ENCODE measurements around the gene PDE5A.

Gene PDE5A

GRCh38 chr4:119655111-119655837 is 26.7 kb upstream of the PDE5A start:
- H3K27me3 ChIP-seq (replicated peaks; ENCODE audit: insufficient read depth, low read length), result no peaks in the 10 kb centered on the region
- no peak overlapping the region for H3K27ac ChIP-seq (ENCODE audit: low read length)
- no peaks in the 10 kb centered on the region for H3K36me3 ChIP-seq (replicated peaks; ENCODE audit: insufficient read depth, low read length)
- no peak for TF ChIP-seq EZH2 (optimal IDR thresholded peaks at IDR 0.05; ENCODE audit: low read depth, low read length)
- no peak for TF ChIP-seq EZH2phosphoT487 (IDR thresholded peaks at IDR 0.05; ENCODE audit: low read length)
- TF ChIP-seq, protein P1, sequence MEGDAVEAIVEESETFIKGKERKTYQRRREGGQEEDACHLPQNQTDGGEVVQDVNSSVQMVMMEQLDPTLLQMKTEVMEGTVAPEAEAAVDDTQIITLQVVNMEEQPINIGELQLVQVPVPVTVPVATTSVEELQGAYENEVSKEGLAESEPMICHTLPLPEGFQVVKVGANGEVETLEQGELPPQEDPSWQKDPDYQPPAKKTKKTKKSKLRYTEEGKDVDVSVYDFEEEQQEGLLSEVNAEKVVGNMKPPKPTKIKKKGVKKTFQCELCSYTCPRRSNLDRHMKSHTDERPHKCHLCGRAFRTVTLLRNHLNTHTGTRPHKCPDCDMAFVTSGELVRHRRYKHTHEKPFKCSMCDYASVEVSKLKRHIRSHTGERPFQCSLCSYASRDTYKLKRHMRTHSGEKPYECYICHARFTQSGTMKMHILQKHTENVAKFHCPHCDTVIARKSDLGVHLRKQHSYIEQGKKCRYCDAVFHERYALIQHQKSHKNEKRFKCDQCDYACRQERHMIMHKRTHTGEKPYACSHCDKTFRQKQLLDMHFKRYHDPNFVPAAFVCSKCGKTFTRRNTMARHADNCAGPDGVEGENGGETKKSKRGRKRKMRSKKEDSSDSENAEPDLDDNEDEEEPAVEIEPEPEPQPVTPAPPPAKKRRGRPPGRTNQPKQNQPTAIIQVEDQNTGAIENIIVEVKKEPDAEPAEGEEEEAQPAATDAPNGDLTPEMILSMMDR (IDR thresholded peaks at IDR 0.05; ENCODE audit: low read length), result no peak
- no peaks in the 10 kb centered on the region for H3K4me1 ChIP-seq (ENCODE audit: low read length)
- H4K20me1 ChIP-seq (ENCODE audit: insufficient read depth, low read length), result no peaks in the 10 kb centered on the region
- no peak overlapping the region for H3K4me2 ChIP-seq (ENCODE audit: low read depth, low read length)
- H3F3A ChIP-seq (ENCODE audit: insufficient read depth, low read length), result no peaks in the 10 kb centered on the region
- H3K9me2 ChIP-seq (replicated peaks; ENCODE audit: insufficient read depth, low read length), result no peaks in the 10 kb centered on the region
- H2AFZ ChIP-seq (ENCODE audit: low read length), result no peak overlapping the region
- no peak overlapping the region for H3K9ac ChIP-seq (ENCODE audit: low read length)
- DNase-seq, result no peak
- no peak overlapping the region for H3K4me3 ChIP-seq (ENCODE audit: low read length)
- H3K9me3 ChIP-seq (replicated peaks; ENCODE audit: insufficient read depth, low read length), result no peaks in the 10 kb centered on the region
- no peaks in the 10 kb centered on the region for H3K79me2 ChIP-seq (ENCODE audit: low read length)

DNA sequence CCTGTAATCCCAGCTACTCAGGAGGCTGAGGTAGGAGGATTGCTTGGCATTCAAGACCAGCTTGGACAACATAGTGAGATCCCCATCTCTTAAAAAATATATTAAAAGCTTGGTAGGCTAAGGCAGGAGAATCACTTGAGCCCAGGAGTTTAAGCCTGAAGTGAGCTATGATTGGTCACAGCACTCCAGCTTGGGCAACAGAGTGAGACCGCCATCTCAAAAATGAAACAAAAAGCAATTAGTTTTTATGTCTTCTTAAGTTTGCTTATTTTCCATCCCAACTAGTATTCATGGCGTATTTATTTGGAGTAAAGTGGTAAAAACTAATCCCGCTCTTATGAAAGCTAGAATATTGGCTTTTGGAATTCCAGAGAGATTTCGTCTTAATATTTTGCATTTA is 25.4 kb upstream of the PDE5A start:
- H3K27ac ChIP-seq (ENCODE audit: low read length), result no peak overlapping the region

GRCh38 chr4:119652998-119653397 is 24.4 kb upstream of the PDE5A start:
- H3K4me2 ChIP-seq (ENCODE audit: low read depth, low read length), result no peak overlapping the region
- no peaks in the 10 kb centered on the region for H3K79me2 ChIP-seq (ENCODE audit: low read length)
- no peaks in the 10 kb centered on the region for H3K36me3 ChIP-seq (replicated peaks; ENCODE audit: insufficient read depth, low read length)
- no peaks in the 10 kb centered on the region for H3K9me2 ChIP-seq (replicated peaks; ENCODE audit: insufficient read depth, low read length)
- no peak for DNase-seq
- H3K9ac ChIP-seq (ENCODE audit: low read length), result no peak overlapping the region
- no peaks in the 10 kb centered on the region for H3K9me3 ChIP-seq (replicated peaks; ENCODE audit: insufficient read depth, low read length)
- no peaks in the 10 kb centered on the region for H3F3A ChIP-seq (ENCODE audit: insufficient read depth, low read length)
- H3K27me3 ChIP-seq (replicated peaks; ENCODE audit: insufficient read depth, low read length), result no peaks in the 10 kb centered on the region
- H3K27ac ChIP-seq (ENCODE audit: low read length), result no peak overlapping the region
- H3K4me3 ChIP-seq (ENCODE audit: low read length), result no peak overlapping the region
- TF ChIP-seq, protein P1 (IDR thresholded peaks at IDR 0.05; ENCODE audit: low read length), result no peak
- TF ChIP-seq EZH2phosphoT487 (IDR thresholded peaks at IDR 0.05; ENCODE audit: low read length), result no peak
- no peak for TF ChIP-seq EZH2 (optimal IDR thresholded peaks at IDR 0.05; ENCODE audit: low read depth, low read length)
- H2AFZ ChIP-seq (ENCODE audit: low read length), result no peak overlapping the region
- H3K4me1 ChIP-seq (ENCODE audit: low read length), result no peaks in the 10 kb centered on the region
- no peaks in the 10 kb centered on the region for H4K20me1 ChIP-seq (ENCODE audit: insufficient read depth, low read length)

More for the DNA sequence above, 25.4 kb upstream of the PDE5A start:
- H3K9ac ChIP-seq (ENCODE audit: low read length), result peak overlapping the region; percentile 3; the same call in 1 of the 2 replicates
- TF ChIP-seq, protein P1 (IDR thresholded peaks at IDR 0.05; ENCODE audit: low read length), result no peak
- no peak for TF ChIP-seq EZH2 (optimal IDR thresholded peaks at IDR 0.05; ENCODE audit: low read depth, low read length)
- TF ChIP-seq EZH2phosphoT487 (IDR thresholded peaks at IDR 0.05; ENCODE audit: low read length), result no peak
- peak; percentile 57 for DNase-seq
- H3K27me3 ChIP-seq (replicated peaks; ENCODE audit: insufficient read depth, low read length), result no peaks in the 10 kb centered on the region
- H3K4me3 ChIP-seq (ENCODE audit: low read length), result peak overlapping the region; percentile 21; the same call in 1 of the 2 replicates
- no peaks in the 10 kb centered on the region for H3K9me2 ChIP-seq (replicated peaks; ENCODE audit: insufficient read depth, low read length)
- H4K20me1 ChIP-seq (ENCODE audit: insufficient read depth, low read length), result no peaks in the 10 kb centered on the region
- peak overlapping the region; percentile 21; the same call in 1 of the 2 replicates for H3K4me2 ChIP-seq (ENCODE audit: low read depth, low read length)
- no peaks in the 10 kb centered on the region for H3K9me3 ChIP-seq (replicated peaks; ENCODE audit: insufficient read depth, low read length)
- H3K4me1 ChIP-seq (ENCODE audit: low read length), result no peaks in the 10 kb centered on the region
- no peaks in the 10 kb centered on the region for H3K79me2 ChIP-seq (ENCODE audit: low read length)
- no peaks in the 10 kb centered on the region for H3F3A ChIP-seq (ENCODE audit: insufficient read depth, low read length)
- H2AFZ ChIP-seq (ENCODE audit: low read length), result peak overlapping the region; percentile 27; the same call in 1 of the 2 replicates
- no peaks in the 10 kb centered on the region for H3K36me3 ChIP-seq (replicated peaks; ENCODE audit: insufficient read depth, low read length)

All from MM.1S (cell line).